COLO829 (cell line): Measurements from ENCODE around the gene IFNA17.
"Not testable (repeated sequence)": the region's sequence is repeated elsewhere in the genome, so short reads cannot be mapped to it uniquely, and the experiment has no call there.

ENCODE experiments used
- DNase-seq: peaks from one replicate; pipeline ENCODE4 v3.0.0; 2012; ENCODE audit warnings: low spot score

Gene IFNA17

GRCh38 chr9:21228122-21228521 lies at the start of gene IFNA17:
TSS of gene IFNA17 (minus strand) at chr9:21228222. CDS start at chr9:21228173, 49 bp downstream.
- DNase-seq: no peak

GRCh38 chr9:21268347-21268657 lies 40.3 kb upstream of the IFNA17 start:
- no peak for DNase-seq

- DNase-seq: no peak
Measured at GRCh38 chr9:21267485-21268346, 39.7 kb upstream of the IFNA17 start.

GRCh38 chr9:21266733-21267484 lies 38.9 kb upstream of the IFNA17 start:
- no peak for DNase-seq

- DNase-seq: no peak
Measured at GRCh38 chr9:21265421-21266189, 37.6 kb upstream of the IFNA17 start.

- DNase-seq: no peak
Measured at GRCh38 chr9:21255538-21256212, 27.7 kb upstream of the IFNA17 start.

GRCh38 chr9:21252721-21253547 lies 24.9 kb upstream of the IFNA17 start:
- DNase-seq: peak; percentile 21

- DNase-seq: no peak
Measured at GRCh38 chr9:21251638-21252037, 23.6 kb upstream of the IFNA17 start.

GRCh38 chr9:21251190-21251589 lies 23.2 kb upstream of the IFNA17 start:
- no peak for DNase-seq

GRCh38 chr9:21244836-21245235 lies 16.8 kb upstream of the IFNA17 start:
- DNase-seq: no peak

- DNase-seq: no peak
Measured at GRCh38 chr9:21239911-21240310, 11.9 kb upstream of the IFNA17 start, which contains the start of gene IFNA14. TSS of gene IFNA14 (minus strand) at chr9:21240005. CDS start at chr9:21239935, 70 bp downstream.

GRCh38 chr9:21236360-21236714 lies 8.3 kb upstream of the IFNA17 start:
- not testable (repeated sequence) for DNase-seq

GRCh38 chr9:21235468-21236359 lies 7.7 kb upstream of the IFNA17 start:
- DNase-seq: not testable (repeated sequence)

GRCh38 chr9:21234153-21234687 lies 6.2 kb upstream of the IFNA17 start:
- no peak for DNase-seq

- DNase-seq: no peak
Measured at GRCh38 chr9:21233258-21233657, 5.2 kb upstream of the IFNA17 start.

GRCh38 chr9:21217211-21217610 lies 10.8 kb downstream of the IFNA17 start, which contains the start of gene IFNA16:
TSS of gene IFNA16 (minus strand) at chr9:21217311. CDS start at chr9:21217305, 6 bp downstream.
- DNase-seq: not testable (repeated sequence)

- DNase-seq: not testable (repeated sequence)
Measured at GRCh38 chr9:21213411-21214326, 14.4 kb downstream of the IFNA17 start.

GRCh38 chr9:21212160-21212559 lies 15.9 kb downstream of the IFNA17 start:
- DNase-seq: not testable (repeated sequence)
